Activated CD8-positive, alpha-beta memory T cell treated with anti-CD3 and anti-CD28 coated beads for 36 hours (primary cell): ENCODE data around the gene ANKMY1. TPM values are rescaled to one million over a fixed set of nuclear protein-coding genes. Genes with fewer than 3 reads are reported as not detected.

Experiments used
- CTCF ChIA-PET: fragments of 350-600 bp; sonication (Branson Sonifier 250); formaldehyde crosslinking; loops from one replicate; lab custom pipeline; 2021; ENCODE audit warnings: antibody characterized with exemption; lab: Charles Lee
- POLR2A ChIA-PET: fragments of 350-600 bp; sonication (Branson Sonifier 250); formaldehyde crosslinking; loops from one replicate; lab custom pipeline; 2021; ENCODE audit warnings: antibody characterized with exemption; lab: Charles Lee
- total RNA-seq, 2 experiments: library from RNA; stranded (reverse); gene quantifications; one replicate each; pipeline ENCODE4 v1.2.3, GENCODE V29; 2021

ANKMY1 gene, protein sequence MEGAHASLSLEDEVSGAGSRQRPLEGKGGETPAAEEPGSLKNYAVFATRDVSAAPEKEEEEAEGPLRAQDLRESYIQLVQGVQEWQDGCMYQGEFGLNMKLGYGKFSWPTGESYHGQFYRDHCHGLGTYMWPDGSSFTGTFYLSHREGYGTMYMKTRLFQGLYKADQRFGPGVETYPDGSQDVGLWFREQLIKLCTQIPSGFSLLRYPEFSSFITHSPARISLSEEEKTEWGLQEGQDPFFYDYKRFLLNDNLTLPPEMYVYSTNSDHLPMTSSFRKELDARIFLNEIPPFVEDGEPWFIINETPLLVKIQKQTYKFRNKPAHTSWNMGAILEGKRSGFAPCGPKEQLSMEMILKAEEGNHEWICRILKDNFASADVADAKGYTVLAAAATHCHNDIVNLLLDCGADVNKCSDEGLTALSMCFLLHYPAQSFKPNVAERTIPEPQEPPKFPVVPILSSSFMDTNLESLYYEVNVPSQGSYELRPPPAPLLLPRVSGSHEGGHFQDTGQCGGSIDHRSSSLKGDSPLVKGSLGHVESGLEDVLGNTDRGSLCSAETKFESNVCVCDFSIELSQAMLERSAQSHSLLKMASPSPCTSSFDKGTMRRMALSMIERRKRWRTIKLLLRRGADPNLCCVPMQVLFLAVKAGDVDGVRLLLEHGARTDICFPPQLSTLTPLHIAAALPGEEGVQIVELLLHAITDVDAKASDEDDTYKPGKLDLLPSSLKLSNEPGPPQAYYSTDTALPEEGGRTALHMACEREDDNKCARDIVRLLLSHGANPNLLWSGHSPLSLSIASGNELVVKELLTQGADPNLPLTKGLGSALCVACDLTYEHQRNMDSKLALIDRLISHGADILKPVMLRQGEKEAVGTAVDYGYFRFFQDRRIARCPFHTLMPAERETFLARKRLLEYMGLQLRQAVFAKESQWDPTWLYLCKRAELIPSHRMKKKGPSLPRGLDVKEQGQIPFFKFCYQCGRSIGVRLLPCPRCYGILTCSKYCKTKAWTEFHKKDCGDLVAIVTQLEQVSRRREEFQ
- total RNA-seq: 10 to 100 TPM; 21.1 to 23.0 TPM

DNA sequence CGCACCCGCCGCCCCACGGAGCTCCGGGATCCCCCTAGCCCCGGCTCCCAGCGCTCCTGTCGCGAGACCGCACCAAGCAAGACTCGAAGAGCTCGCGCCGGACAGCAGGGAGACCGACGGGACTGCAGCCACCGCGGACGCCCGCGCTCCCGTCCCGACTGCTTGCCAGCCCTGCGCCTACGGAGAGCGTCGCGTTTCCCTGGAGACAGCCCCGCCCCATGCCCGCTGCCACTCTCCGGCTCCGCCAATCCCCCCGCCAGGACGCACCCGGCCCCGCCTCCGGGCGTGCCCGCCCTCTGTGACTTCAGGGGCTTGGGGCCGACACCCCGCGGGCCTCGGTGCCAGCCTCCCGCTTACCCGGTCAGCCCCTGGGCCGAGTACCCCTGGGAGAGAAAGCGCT, at the start of gene ANKMY1:
TSS of gene ANKMY1 (minus strand) at position 181 of the 400 bp plus-strand sequence. CDS start 653 bp downstream, outside the sequence.
- ChIA-PET POLR2A (interaction anchor here (0.6 kb wide), 1 partner anchor 29 kb away, joined by 3 read pairs; the partner anchor contains the start of gene CAPN10), CTCF (interaction anchor here (2.5 kb wide), 1 partner anchor 44 kb away, joined by 6 read pairs; no protein-coding TSS in a partner anchor)

DNA sequence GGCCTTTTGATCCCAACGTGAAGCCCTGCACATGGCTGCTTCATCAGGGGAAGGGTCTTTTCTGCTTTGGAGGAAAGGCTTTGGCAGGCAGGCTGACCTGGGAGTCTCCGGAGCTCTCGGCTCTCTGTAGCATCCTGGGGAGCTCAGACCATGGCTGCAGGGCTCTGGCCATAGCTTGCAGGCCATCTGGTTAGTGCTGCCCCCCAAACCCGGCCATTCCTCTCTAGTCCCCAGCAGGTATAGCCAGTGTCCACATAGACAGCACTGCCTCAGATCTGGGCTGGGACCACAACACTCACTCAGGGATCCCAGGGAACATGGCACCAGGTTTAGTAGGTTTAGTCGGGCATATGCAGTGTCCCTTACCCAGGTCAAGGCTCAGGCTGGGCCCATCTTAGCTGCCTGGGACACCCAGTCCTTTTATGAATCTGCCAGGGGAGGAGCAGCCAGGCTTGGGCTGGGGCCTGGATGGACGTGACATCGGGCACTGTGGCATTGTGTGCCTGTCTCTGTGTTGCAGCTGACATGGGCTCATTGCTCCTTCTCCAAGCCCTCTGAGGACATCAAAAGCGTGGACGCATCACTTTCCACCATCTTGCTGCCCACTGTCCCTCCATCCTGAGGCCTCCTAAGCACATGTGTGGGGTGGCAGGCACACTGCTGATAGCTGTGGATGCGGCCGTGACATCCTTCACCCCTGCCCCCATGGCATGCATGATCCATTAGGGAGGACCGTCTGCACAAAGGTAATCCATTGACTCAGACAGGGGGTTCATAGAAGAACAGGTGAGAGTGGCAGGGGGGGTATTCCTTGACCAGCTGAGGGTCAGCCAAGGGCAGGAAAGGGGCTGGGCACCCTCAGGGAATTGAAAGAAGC, 48.3 kb upstream of the ANKMY1 start:
- POLR2A ChIA-PET: no interaction called here
- CTCF ChIA-PET: no interaction called here

DNA sequence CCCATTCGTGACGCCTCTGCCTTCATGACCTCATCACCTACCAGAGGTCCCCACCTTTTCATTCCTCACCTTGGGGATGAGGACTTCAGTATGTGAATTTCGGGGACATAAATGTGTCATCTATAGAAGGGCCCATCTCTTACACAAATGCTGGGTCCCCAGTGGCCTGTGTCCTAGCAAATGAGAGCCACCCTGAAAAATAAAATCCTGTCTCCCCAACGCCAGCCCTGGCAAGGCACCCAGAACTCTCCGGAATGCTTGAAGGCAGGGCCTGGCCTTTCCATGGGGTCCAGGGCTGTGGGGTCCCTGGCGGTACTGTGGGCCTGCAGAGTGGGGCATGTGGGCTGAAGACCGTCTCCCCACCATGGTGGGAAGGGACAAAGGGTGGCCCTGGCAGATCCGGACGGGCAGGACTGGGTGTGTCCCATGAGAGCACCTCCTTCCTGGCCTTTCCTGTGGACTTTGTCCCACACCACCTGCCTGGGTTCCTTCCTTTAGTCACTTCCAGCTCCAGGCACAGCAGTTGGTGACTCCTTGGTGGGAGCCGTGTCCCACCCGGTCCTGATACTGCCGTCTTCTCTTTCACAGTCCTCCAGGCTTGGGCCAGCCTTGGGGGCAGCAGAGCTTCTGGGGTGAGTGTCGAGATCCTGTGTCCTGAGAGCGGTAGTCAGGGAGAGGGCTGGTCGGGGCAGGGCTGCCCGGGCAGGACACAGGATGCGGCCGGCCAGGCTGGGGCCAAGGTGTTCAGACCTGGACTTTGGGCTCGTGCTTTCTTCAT, 47.3 kb upstream of the ANKMY1 start:
- CTCF ChIA-PET: interaction anchor here (1.3 kb wide), 1 partner anchor 33 kb away, joined by 3 read pairs; no protein-coding TSS in a partner anchor
- POLR2A ChIA-PET: no interaction called here

DNA sequence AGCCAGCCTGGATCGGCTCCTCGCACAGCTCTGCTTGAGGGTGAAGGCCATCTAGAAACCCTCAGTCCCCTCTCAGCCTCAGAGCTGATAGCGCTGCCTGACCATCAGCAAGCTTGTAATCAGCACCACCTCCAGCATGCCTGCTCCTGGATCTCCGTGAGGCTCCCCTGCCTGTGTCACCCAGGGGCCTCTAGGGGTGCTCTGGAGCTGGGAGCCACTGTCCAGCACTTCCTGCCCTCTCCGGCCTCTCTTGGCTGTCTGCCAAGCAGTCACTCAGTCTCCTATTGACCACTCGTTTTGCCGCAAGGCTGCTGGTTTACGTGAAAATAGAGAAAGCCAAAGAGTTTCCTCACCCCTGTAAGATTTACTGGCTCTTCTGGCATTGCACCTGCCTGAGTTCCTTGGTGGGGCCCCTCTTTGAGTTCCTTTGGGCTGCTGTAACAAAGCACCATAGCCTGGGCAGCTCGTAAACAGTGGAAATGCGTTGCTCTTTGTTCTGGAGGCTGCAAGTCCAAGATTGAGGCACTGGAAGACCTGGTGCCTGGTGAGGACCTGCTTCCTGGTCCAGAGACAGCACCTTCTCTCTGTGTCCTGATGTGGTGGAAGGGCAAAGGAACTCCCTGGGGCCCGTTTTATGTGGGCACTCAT, 46.6 kb upstream of the ANKMY1 start:
- POLR2A ChIA-PET: no interaction called here
- CTCF ChIA-PET: interaction anchor here (1.3 kb wide), 1 partner anchor 32 kb away, joined by 3 read pairs; no protein-coding TSS in a partner anchor

DNA sequence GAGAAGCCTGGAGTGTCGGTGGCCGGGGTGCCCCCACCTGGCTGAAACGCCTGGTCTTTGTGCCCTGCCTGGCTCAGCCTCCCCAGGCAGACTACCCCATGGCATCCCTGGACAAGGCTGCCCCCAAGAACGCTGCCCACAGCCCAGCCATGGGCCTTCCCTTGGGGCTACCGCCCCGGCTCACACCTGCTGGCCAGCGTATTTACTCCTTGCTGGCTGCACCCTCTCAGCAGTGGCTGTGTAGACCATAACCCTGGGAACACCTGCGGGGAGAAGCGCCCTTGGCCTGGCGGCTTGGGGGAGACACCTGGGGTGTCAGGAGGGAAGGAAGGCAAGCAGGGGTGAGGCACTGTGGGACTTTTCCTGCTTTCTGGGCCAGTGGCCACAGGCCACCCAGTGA, 46.1 kb upstream of the ANKMY1 start:
- POLR2A ChIA-PET: no interaction called here
- CTCF ChIA-PET: interaction anchor here (1.3 kb wide), 1 partner anchor 32 kb away, joined by 3 read pairs; no protein-coding TSS in a partner anchor

DNA sequence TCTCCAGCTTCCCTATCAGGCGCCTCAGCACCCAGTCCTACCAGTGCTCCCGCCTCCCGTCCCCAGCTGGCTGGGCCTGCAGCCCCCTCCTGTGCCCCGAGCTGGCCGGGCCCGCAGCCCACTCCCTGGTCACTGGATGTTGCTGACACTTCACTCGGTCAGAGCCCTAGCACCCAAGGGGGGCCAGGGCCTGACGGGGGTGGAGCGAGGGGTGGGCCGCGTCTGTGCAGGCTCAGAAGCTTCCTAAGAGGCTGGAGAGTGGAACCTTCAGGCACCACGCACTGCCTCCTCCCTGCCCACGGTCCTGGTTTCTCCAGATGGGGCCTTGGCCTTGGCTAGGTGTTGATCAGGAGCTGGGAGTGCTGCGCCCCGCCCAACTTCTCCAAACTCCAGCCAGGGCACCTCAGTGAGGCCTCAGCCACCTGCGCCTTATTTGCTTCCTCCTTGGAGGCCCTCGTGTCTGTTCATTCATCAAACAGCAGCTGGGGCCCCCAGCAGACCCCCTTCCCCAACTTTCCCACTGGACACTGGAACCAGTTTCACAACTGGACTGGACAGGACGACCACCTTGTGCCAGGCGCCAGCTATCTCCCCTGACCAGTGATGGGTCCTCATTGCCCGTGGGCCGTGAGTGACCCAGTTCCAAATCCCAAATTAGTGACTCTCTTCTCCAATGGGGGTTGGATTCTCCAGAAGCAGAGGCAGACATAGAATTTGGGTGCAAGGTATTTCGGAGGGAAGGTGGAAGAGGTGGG, 45.5 kb upstream of the ANKMY1 start:
- POLR2A ChIA-PET: no interaction called here
- CTCF ChIA-PET: no interaction called here

DNA sequence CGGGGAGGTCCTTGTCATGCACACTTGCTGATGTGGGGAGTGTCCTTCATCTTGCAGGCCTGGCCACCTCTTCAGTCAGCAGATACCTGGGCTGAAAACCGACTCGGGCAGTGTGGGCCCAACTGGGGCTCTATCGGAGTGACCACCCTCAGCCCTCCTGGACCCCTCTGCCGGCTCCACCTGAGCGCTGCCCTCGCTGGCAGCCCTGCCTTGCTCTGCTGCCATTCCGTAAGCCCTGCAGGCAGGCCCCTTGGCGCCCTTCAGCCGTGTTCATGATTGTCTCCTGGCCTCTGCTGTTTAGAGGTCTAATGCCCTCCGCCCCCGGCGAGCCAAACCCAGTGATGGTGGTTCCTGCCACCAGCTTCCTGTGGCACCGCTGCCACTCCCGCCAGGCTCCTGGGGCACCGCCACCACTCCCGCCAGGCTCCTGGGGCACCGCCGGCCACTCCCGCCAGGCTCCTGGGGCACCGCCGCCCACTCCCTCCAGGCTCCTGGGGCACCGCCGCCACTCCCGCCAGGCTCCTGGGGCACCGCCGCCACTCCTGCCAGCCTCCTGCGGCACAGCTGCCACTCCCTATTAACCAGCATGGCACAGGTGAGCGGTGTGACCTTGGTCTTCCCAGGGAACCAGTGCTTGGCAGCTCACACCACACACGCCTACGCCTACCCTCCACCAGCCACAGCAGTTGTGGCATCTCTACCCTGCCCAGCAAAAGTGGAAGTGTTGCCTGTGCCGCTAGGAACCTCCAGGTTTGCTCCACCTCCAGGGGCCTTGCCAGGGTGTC, 44.7 kb upstream of the ANKMY1 start:
- ChIA-PET CTCF (no interaction called here), POLR2A (no interaction called here)

DNA sequence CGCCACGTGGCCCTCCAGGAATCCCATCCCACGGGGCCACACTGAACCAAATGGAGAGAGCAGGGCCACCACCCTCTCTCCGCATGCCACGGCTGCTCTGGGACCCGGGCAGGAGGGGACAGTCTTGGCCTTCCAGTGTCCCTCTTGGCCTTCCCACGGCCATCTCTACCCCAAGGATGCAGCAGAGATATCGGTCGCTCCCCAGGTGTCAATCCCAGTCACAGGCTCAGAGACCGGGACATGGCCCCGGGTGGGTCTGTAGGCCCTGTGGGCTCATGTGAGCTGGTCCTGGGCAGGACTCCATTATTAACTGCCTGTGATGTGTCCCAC, 44.0 kb upstream of the ANKMY1 start:
- CTCF ChIA-PET: no interaction called here
- POLR2A ChIA-PET: no interaction called here

DNA sequence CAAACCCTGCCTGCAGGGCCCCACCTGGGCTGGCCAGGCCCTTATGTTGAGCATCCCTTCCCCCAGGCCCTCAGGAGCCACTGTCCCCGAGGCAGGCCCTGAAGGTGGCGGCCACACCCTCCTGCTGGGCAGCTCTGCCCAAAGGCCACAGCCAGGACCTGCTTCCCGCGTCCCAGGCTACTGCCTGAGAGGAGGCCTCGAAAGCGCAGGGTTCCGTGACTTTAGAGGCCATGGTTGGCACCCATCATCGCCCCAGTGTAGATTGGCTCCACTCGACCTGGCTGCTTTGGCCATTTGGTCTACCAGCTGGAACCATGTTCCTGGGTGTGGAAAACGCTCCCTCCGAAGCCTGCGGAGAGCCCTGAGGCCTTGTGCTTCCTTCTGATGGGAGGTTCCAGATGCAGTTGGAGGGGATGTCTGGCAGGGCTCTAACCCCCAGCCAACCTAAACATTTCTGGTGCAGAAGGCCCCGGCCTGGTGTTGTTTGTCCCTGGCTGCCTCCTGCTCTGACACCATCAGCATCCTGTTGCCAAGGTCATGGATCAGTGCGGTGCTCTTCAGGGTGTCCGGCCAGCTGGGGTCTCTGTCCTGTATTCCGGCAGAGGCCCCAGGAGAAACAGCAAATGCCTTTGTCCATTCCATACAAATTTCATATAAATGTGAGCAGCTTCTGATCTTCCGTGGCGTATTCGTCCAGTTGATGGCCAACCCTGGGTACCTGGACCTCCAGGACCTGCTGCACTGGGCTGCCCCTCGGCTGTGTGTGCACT, 43.5 kb upstream of the ANKMY1 start:
- CTCF ChIA-PET: no interaction called here
- POLR2A ChIA-PET: no interaction called here

DNA sequence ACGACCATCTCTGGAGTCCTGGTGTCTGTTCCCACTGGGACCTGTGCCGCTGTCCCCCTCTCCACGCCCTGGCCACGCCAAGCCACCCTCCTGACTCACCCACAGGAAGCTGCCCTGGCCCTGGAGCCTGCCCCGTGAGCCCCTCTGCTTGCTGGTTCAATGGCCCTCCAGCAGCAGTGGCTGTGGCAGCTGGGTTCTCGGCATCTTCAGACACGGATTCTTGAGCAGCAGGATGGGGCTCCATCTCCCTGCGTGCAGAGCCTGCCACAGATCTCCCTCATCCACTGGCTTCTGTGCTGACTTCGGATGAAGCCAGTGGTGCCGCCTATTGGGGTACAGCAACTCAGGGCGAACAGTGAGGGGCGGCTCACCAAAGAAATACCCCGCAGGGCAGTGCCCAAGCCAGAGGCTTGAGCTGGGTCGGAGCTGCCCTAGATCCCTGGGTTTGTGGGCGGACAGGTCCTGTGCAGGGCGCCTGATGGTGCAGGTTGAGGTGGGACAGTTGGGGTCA, 42.7 kb upstream of the ANKMY1 start:
- ChIA-PET POLR2A (no interaction called here), CTCF (no interaction called here)

DNA sequence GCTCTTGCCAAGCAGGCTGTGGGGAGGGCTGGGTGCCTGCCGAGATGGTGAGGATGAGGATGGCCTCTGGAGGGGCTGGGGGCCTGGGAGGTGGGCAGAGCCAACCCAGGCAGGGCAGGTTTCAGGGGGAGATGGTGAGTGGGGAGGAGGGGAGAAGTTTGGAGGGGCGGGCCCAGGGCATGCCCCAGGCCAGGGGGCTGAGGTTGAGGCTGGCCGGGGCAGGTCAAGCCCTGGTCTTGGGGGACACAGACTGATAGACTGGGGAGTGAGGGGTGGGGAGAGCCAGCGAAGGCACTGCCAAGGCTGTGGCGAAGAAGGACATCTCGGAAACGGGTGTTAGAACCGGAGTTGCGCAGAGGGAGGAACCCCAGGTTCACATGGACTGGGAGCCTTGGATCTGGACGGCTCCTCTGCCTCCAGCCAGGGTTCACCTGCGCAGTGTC, 41.4 kb upstream of the ANKMY1 start:
- ChIA-PET POLR2A (no interaction called here), CTCF (no interaction called here)

DNA sequence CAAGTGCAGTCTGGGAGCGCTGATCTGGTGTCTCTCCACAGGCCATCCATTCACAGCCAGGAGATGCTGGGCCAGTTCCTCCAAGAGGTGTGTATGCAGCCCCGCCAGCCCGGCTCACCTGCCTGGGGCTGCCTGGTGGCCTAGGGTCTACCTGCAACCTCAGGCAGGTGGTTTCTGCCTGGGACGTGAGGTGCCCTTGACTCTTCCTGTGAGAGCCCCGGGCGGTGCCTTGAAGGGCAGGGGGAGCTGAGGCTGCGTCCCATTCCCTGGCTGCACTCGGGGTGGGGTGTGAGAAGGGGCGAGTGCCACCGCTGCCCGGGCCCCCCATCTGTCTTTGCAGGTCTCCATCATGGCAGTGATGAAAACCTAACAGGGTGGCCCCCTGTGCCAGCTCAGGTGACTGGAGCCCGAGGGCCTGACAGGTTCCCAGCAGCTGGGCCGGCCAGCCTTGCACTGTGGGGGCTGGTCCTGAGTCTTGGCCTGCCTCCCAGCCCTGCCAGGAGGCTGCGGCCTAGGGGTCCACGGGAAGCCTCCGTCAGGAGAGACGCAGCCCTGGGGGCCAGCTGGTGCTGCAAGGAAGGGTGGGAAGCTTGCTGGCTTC, 40.6 kb upstream of the ANKMY1 start:
- POLR2A ChIA-PET: no interaction called here
- CTCF ChIA-PET: no interaction called here

DNA sequence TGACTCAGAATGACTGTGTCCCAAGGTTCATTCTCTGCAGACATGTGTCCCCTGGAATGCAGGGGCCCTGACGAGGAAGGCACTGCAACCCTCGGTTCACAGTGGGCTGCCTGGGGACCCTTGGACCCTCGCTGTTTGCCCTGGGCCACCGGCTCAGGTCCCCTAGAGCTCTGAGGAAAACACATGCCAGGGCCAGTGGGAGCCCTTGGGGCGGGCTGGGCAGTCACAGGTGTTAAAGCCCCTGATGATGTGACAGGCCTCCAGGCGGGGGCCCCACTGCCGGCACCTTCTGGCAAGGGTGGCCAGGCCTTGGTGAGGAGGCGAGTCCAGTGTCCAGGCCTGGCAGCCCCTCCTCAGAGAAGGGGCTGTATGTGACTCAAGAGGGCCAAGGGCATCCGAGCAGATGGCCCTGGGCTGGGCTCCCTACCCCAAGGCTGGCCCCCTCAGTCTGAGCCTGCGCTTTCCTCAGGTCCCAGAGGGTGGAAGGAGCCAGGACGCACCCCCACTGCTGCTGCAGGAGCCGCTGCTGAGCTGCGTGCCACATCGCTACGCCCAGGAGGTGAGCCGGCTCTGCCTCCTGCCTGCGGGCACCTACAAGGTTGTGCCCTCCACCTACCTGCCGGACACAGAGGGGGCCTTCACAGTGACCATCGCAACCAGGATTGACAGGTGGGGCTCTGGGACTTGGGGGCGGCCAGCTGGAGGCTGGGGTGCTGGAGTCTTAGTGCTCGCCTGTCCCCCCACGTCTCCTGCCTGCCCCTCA, 39.8 kb upstream of the ANKMY1 start:
- CTCF ChIA-PET: no interaction called here

DNA sequence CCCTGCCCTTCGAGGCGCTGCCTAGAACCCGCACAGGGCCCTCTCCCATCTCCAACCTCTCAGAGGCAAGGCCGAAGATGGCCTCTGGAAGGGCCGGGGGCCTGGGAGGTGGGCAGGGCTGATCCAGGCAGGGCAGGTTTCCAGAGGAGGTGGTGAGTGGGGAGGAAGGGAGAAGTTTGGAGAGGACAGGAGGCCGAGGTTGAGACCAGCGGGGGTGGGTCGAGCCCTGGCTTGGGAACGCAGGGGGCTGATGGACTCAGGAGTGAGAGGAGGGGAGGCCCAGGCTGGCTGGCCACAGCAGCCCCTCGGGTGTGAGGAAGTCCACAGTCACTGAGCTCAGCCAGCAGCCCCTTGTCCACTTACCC, 39.2 kb upstream of the ANKMY1 start:
- POLR2A ChIA-PET: no interaction called here
- CTCF ChIA-PET: no interaction called here

More for the DNA sequence above, 39.8 kb upstream of the ANKMY1 start:
- POLR2A ChIA-PET: no interaction called here
